H1 (cell line): ENCODE measurements around the gene RGS9. TPM values are rescaled to one million over a fixed set of nuclear protein-coding genes. Genes with fewer than 3 reads are reported as not detected.

Experiments
- CTCF ChIA-PET: fragments of 300-600 bp; sonication (Branson Sonifier 250); formaldehyde crosslinking; loops from one replicate; lab custom pipeline; 2021; ENCODE audit not compliant: partially characterized antibody; lab: Charles Lee
- POLR2A ChIA-PET: fragments of 300-600 bp; sonication (Branson Sonifier 250); formaldehyde crosslinking; loops from one replicate; lab custom pipeline; 2021; ENCODE audit warnings: inconsistent platforms; ENCODE audit not compliant: partially characterized antibody; lab: Charles Lee
- DNase-seq, 2 experiments: peaks; one replicate each; pipeline versions ENCODE4 v3.0.0 to v3.0.0-alpha.2; 2010 to 2022; ENCODE audit warnings: low spot score in 2 of 2, low read depth in 1 of 2, mixed read lengths in 1 of 2
- FAIRE-seq: peaks from 2 replicates; lab custom pipeline; 2011; peaks lifted over from hg19 to GRCh38; lab: Jason Lieb, UNC
- H2AFZ ChIP-seq: 2 replicates; pipeline ENCODE4 v1.8.1; 2012; ENCODE audit warnings: low read length, inconsistent platforms
- H2AK5ac ChIP-seq: 2 replicates; pipeline ENCODE4 v1.6.1; 2013; ENCODE audit warnings: low read depth, low read length
- H2BK120ac ChIP-seq: replicated peaks from 2 replicates; pipeline ENCODE3; 2013; ENCODE audit warnings: low read depth, low read length, inconsistent platforms
- H2BK12ac ChIP-seq: 2 replicates; pipeline ENCODE4 v1.6.1; 2013; ENCODE audit warnings: low read depth, low read length
- H2BK15ac ChIP-seq: 2 replicates; pipeline ENCODE4 v1.6.1; 2013; ENCODE audit warnings: low read length
- H2BK20ac ChIP-seq: 2 replicates; pipeline ENCODE4 v1.6.1; 2013; ENCODE audit warnings: low read length
- H2BK5ac ChIP-seq: 2 replicates; pipeline ENCODE4 v1.6.1; 2013; ENCODE audit warnings: low read depth, low read length
- H3K14ac ChIP-seq: 2 replicates; pipeline ENCODE4 v1.6.1; 2013; ENCODE audit warnings: inconsistent platforms; ENCODE audit not compliant: insufficient read length
- H3K18ac ChIP-seq: 2 replicates; pipeline ENCODE4 v1.6.1; 2013; ENCODE audit warnings: low read length; ENCODE audit errors: extremely low read depth
- H3K23ac ChIP-seq: 2 replicates; pipeline ENCODE4 v1.6.1; 2013; ENCODE audit warnings: inconsistent platforms; ENCODE audit not compliant: insufficient read length
- H3K23me2 ChIP-seq: 2 replicates; pipeline ENCODE4 v1.6.1; 2013; ENCODE audit warnings: low read depth, low read length
- H3K27ac ChIP-seq: 2 replicates; pipeline ENCODE4 v1.6.1; 2011; ENCODE audit warnings: low read depth, low read length, inconsistent platforms
- H3K27me3 ChIP-seq, 4 experiments: replicated peaks in 1 of 4; 1 replicate in 1 of 4; 2 replicates in 3 of 4; pipeline versions ENCODE4 v1.6.1 to v1.8.1; 2011 to 2013; ENCODE audit warnings: low read length in 3 of 4, mild to moderate bottlenecking in 3 of 4, inconsistent platforms in 2 of 4, mixed read lengths in 2 of 4, moderate library complexity in 1 of 4; ENCODE audit not compliant: control insufficient read depth in 3 of 4, insufficient read depth in 3 of 4; ENCODE audit errors: extremely low read depth in 1 of 4
- H3K36me3 ChIP-seq, 4 experiments: 2 replicates each; pipeline versions ENCODE4 v1.6.1 to v1.8.1; 2011 to 2013; ENCODE audit warnings: mild to moderate bottlenecking in 4 of 4, low read length in 3 of 4, moderate library complexity in 2 of 4, control low read depth in 1 of 4, inconsistent platforms in 1 of 4; ENCODE audit not compliant: insufficient read depth in 4 of 4, control insufficient read depth in 2 of 4
- H3K4ac ChIP-seq: replicated peaks from 2 replicates; pipeline ENCODE3; 2013; ENCODE audit warnings: low read length, low read depth, mixed read lengths, inconsistent platforms; ENCODE audit not compliant: insufficient read length
- H3K4me1 ChIP-seq, 4 experiments: replicated peaks in 1 of 4; 1 replicate in 1 of 4; 2 replicates in 3 of 4; pipeline versions ENCODE4 v1.6.1 to v1.8.1; 2011 to 2013; ENCODE audit warnings: low read length in 3 of 4, inconsistent platforms in 2 of 4, mixed read lengths in 1 of 4; ENCODE audit not compliant: insufficient read depth in 4 of 4, control insufficient read depth in 3 of 4
- H3K4me2 ChIP-seq, 2 experiments: 2 replicates each; pipeline versions ENCODE4 v1.6.1 to v1.8.1; 2011 to 2013; ENCODE audit warnings: low read depth in 2 of 2, low read length in 2 of 2, control low read depth in 1 of 2, inconsistent platforms in 1 of 2, mild to moderate bottlenecking in 1 of 2; ENCODE audit not compliant: insufficient read depth in 1 of 2
- H3K4me3 ChIP-seq, 4 experiments: fragments of 200-600, 300-600 bp in 1 of 4; sonication (generic), shearing (Covaris generic), sonication (Bioruptor Twin) in 1 of 4; 2 replicates each; pipeline versions ENCODE4 v1.5.1 to v1.8.1; 2011 to 2016; ENCODE audit warnings: low read length in 4 of 4, low read depth in 3 of 4, control low read depth in 2 of 4, inconsistent platforms in 2 of 4, mild to moderate bottlenecking in 2 of 4, mixed read lengths in 1 of 4, moderate library complexity in 1 of 4; ENCODE audit not compliant: insufficient read depth in 2 of 4; ENCODE audit errors: extremely low read depth in 1 of 4
- H3K56ac ChIP-seq: replicated peaks from 2 replicates; pipeline ENCODE3; 2013; ENCODE audit warnings: low read depth, mild to moderate bottlenecking, mixed read lengths, low read length, inconsistent platforms; ENCODE audit not compliant: insufficient read length
- H3K79me1 ChIP-seq: 2 replicates; pipeline ENCODE4 v1.6.1; 2013; ENCODE audit warnings: low read depth, low read length, control low read depth
- H3K79me2 ChIP-seq, 2 experiments: 2 replicates each; pipeline versions ENCODE4 v1.6.1 to v1.8.1; 2012 to 2013; ENCODE audit warnings: low read length in 2 of 2, mild to moderate bottlenecking in 2 of 2, inconsistent platforms in 1 of 2; ENCODE audit not compliant: insufficient read depth in 2 of 2, control insufficient read depth in 1 of 2
- H3K9ac ChIP-seq, 4 experiments: replicated peaks in 1 of 4; 1 replicate in 1 of 4; 2 replicates in 3 of 4; pipeline versions ENCODE4 v1.6.1 to v1.8.1; 2011 to 2013; ENCODE audit warnings: low read depth in 3 of 4, low read length in 3 of 4, control low read depth in 2 of 4, mild to moderate bottlenecking in 2 of 4, moderate library complexity in 2 of 4, inconsistent platforms in 1 of 4; ENCODE audit errors: extremely low read depth in 1 of 4
- H3K9me3 ChIP-seq, 2 experiments: 2 replicates each; pipeline versions ENCODE4 v1.6.1 to v1.8.1; 2012 to 2013; ENCODE audit warnings: mild to moderate bottlenecking in 2 of 2, moderate library complexity in 2 of 2, control low read depth in 1 of 2, inconsistent platforms in 1 of 2, low read depth in 1 of 2, low read length in 1 of 2, mixed read lengths in 1 of 2; ENCODE audit not compliant: insufficient read depth in 2 of 2
- H4K20me1 ChIP-seq, 2 experiments: replicated peaks in 1 of 2; 2 replicates each; pipeline versions ENCODE3 to v1.8.1; 2011 to 2013; ENCODE audit warnings: inconsistent platforms in 2 of 2, low read length in 2 of 2, mild to moderate bottlenecking in 1 of 2; ENCODE audit not compliant: insufficient read depth in 2 of 2, control insufficient read depth in 1 of 2
- H4K5ac ChIP-seq: 2 replicates; pipeline ENCODE4 v1.6.1; 2013; ENCODE audit warnings: low read length, low read depth, mixed read lengths, inconsistent platforms; ENCODE audit not compliant: insufficient read length
- H4K8ac ChIP-seq: 2 replicates; pipeline ENCODE4 v1.8.0; 2013; ENCODE audit warnings: mild to moderate bottlenecking, moderate library complexity, low read length, inconsistent platforms; ENCODE audit not compliant: insufficient read depth; ENCODE audit errors: extremely low read depth
- H4K91ac ChIP-seq: replicated peaks from 2 replicates; pipeline ENCODE3; 2013; ENCODE audit warnings: low read length, mixed read lengths, inconsistent platforms; ENCODE audit not compliant: insufficient read length
- CHD2 ChIP-seq: IDR thresholded peaks from 2 replicates; pipeline ENCODE4 v1.6.1; 2012; ENCODE audit warnings: low read length, improper control_type of control experiment
- EZH2 ChIP-seq: fragments of 200-600 bp; sonication (generic); IDR thresholded peaks from 2 replicates; pipeline ENCODE4 v1.7.1; 2012; ENCODE audit warnings: low read depth, mild to moderate bottlenecking, moderate library complexity, low read length, inconsistent platforms; ENCODE audit not compliant: severe bottlenecking
- GABPA ChIP-seq: IDR thresholded peaks from 2 replicates; pipeline ENCODE4 v1.6.1; 2011; ENCODE audit warnings: mild to moderate bottlenecking, low read length, moderate library complexity, borderline replicate concordance; ENCODE audit not compliant: insufficient read depth
- JUND ChIP-seq: IDR thresholded peaks from 2 replicates; pipeline ENCODE4 v1.6.1; 2011; ENCODE audit warnings: mild to moderate bottlenecking, improper control_type of control experiment, low read length
- KDM5A ChIP-seq: fragments of 200-600 bp; IDR thresholded peaks from 2 replicates; pipeline ENCODE4 v1.7.1; 2012; ENCODE audit warnings: mild to moderate bottlenecking, low read length, inconsistent platforms, mixed read lengths
- NRF1 ChIP-seq: IDR thresholded peaks from 2 replicates; pipeline ENCODE4 v1.6.1; 2011; ENCODE audit warnings: mild to moderate bottlenecking, low read depth, low read length, improper control_type of control experiment
- RXRA ChIP-seq: IDR thresholded peaks from 2 replicates; pipeline ENCODE4 v1.6.1; 2011; ENCODE audit warnings: low read depth, mild to moderate bottlenecking, low read length, moderate library complexity; ENCODE audit not compliant: insufficient read depth
- WGBS, 2 experiments: shearing (Covaris generic) in 1 of 2; methylation state at CpG; one replicate each; pipeline versions ENCODE4 v1.1.6 to v1.1.7; 2013 to 2015; ENCODE audit warnings: low lambda C conversion rate in 2 of 2, mixed read lengths in 2 of 2, inconsistent platforms in 1 of 2, low coverage in 1 of 2, missing lambda C conversion rate in 1 of 2; ENCODE audit not compliant: insufficient replicate concordance in 2 of 2, insufficient coverage in 1 of 2, insufficient read length in 1 of 2; ENCODE audit errors: extremely low coverage in 1 of 2, missing lambda C conversion rate in 1 of 2; 5-methylcytosine and 5-hydroxymethylcytosine counted together
- polyA plus RNA-seq, 7 experiments: library from polyadenylated mRNA; depleted of rRNA in 3 of 7; stranded (reverse) in 5 of 7; unstranded in 2 of 7; fragments of >200 nt in 5 of 7; fragments of 200-250 nt in 2 of 7; gene quantifications; 1 replicate in 5 of 7; 2 replicates in 1 of 7; 4 replicates in 1 of 7; pipeline versions ENCODE4 v1.2.1 to v1.2.3, GENCODE V29; 2011 to 2013; ENCODE audit warnings: missing spikeins in 2 of 7, mixed read lengths in 2 of 7
- total RNA-seq: library from RNA; stranded (reverse); fragmentation: NEBNext Ultra II Directional; extraction: Animal tissue kit (Norgen Biotek cat#: 25700); gene quantifications from 2 replicates; pipeline ENCODE4 v1.2.1, GENCODE V29; 2021
- TF ChIP-seq, protein P1 (sequence below): IDR thresholded peaks from 2 replicates; pipeline ENCODE4 v1.6.1; 2012; ENCODE audit warnings: inconsistent platforms
- TF ChIP-seq, protein P2 (sequence below): IDR thresholded peaks from 2 replicates; pipeline ENCODE4 v1.6.1; 2011; ENCODE audit warnings: low read depth, mild to moderate bottlenecking, low read length; ENCODE audit not compliant: insufficient read depth

RGS9 gene
- total and polyA plus RNA-seq, 2 of the 8 experiments (the other 6 are each of a cell fraction or from before 2014, with no cell fraction given), result 8.9 to 20.5 TPM

DNA sequence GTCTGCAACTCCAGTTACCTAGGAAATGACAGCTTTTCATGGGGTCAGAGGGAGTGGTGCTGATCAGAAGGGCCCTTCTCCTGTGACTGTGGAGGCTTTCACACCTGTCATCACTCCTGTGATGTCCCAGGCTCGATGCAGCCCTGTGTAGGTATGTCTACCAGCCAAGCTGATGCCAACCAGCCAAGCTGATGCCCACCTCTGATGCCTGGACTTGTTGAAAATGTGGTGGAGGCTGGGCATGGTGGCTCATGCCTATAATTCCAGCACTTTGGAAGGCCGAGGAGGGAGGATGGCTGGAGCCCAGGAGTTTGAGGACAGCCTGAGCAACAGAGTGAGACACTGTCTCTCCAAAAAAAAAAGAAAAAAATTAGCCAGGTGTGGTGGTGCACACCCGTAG, 33.7 kb upstream of the RGS9 start:
- peaks cover 0 to 1% of the 10 kb centered on the region in 2 experiments for H4K20me1 ChIP-seq
- ChIA-PET POLR2A (interaction anchor here (0.6 to 0.8 kb wide), 3 partner anchors 19 to 1487 kb away, joined by 3 to 4 read pairs (median 3); no protein-coding TSS in a partner anchor), CTCF (interaction anchor here (0.8 to 8.1 kb wide), 7 partner anchors 9 to 944 kb away, joined by 3 to 64 read pairs (median 4); no protein-coding TSS in a partner anchor)
- no peak overlapping the region for H4K5ac ChIP-seq
- no peaks in the 10 kb centered on the region for H3K79me1 ChIP-seq
- H3K9me3 ChIP-seq, result no peaks in the 10 kb centered on the region
- H4K8ac ChIP-seq, result no peak overlapping the region
- no peak overlapping the region for H2BK5ac ChIP-seq
- H3K14ac ChIP-seq, result no peak overlapping the region
- no peak overlapping the region for H2BK12ac ChIP-seq
- WGBS, 2 experiments, result 64% methylated on average over 3 of the region's 3 CpGs; no CpG with 5 or more reads in 1 of the 2 experiments
- no peak overlapping the region for H3K4me2 ChIP-seq
- FAIRE-seq (no peak), DNase-seq (no peak)
- no peak overlapping the region for H2BK120ac ChIP-seq
- H3K56ac ChIP-seq, result no peak overlapping the region
- no peak overlapping the region for H3K4ac ChIP-seq
- H3K36me3 ChIP-seq, result no peaks in the 10 kb centered on the region
- H2AK5ac ChIP-seq, result no peak overlapping the region
- H4K91ac ChIP-seq, result no peak overlapping the region
- no peak overlapping the region for H3K4me3 ChIP-seq
- H2BK15ac ChIP-seq, result no peak overlapping the region
- no peak overlapping the region for H3K18ac ChIP-seq
- no peak overlapping the region for H3K9ac ChIP-seq
- H3K79me2 ChIP-seq, result no peaks in the 10 kb centered on the region
- H3K23me2 ChIP-seq, result peaks cover 8% of the 10 kb centered on the region; the same call in 1 of the 2 replicates
- peaks cover 0 to 6% (median 3%) of the 10 kb centered on the region in 4 experiments; a peak in 2 of 7 replicates for H3K4me1 ChIP-seq
- H2BK20ac ChIP-seq, result no peak overlapping the region
- no peak for TF ChIP-seq EZH2
- no peak for TF ChIP-seq NRF1
- TF ChIP-seq, protein P1, sequence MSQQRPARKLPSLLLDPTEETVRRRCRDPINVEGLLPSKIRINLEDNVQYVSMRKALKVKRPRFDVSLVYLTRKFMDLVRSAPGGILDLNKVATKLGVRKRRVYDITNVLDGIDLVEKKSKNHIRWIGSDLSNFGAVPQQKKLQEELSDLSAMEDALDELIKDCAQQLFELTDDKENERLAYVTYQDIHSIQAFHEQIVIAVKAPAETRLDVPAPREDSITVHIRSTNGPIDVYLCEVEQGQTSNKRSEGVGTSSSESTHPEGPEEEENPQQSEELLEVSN, result no peak
- no peak for TF ChIP-seq CHD2
- no peak for TF ChIP-seq KDM5A
- TF ChIP-seq, protein P2, sequence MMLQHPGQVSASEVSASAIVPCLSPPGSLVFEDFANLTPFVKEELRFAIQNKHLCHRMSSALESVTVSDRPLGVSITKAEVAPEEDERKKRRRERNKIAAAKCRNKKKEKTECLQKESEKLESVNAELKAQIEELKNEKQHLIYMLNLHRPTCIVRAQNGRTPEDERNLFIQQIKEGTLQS, result no peak
- TF ChIP-seq JUND, result no peak
- no peak for TF ChIP-seq GABPA
- no peak for TF ChIP-seq RXRA
- no peaks in the 10 kb centered on the region for H3K27me3 ChIP-seq
- H3K23ac ChIP-seq, result no peak overlapping the region
- H3K27ac ChIP-seq, result no peak overlapping the region
- no peak overlapping the region for H2AFZ ChIP-seq
